Raji (cell line): ENCODE results near the gene NPAS3.

ENCODE experiments used
- POLR2A ChIP-seq: IDR thresholded peaks from 2 replicates; pipeline ENCODE4 v1.6.1; 2011; ENCODE audit warnings: low read depth, low read length, control low read depth; ENCODE audit not compliant: insufficient read depth

The NPAS3 gene

DNA sequence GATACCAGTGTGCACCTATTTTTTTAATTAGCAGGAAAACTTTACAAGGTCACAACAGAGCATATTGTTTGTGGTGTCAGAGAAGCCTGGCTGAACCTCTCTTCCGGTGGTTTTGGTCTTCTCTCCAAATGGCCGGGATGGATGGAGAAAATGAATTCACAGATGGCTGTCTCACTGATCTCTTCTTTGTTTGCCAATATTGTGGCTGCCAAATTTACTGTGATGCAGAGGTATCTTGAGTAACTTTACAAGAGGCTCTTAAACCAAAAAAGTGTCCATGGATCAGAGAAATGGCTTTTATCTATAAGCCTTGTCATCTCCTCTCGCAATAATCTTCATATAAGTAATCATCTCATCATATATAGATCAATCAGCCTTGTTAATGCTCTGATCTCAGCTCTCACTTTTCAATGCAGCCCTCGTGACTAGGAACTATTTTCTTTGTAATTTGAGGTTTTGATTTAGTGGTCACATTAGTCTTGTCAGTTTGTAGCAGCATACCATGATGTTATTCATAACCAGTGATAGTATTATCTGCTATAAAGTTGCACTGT is 704.1 kb downstream of the NPAS3 start:
- TF ChIP-seq POLR2A = no peak

- no peak for TF ChIP-seq POLR2A
Observed at GRCh38 chr14:33643426-33644181, 704.9 kb downstream of the NPAS3 start.

GRCh38 chr14:33646692-33647260 is 708.1 kb downstream of the NPAS3 start:
- no peak for TF ChIP-seq POLR2A

- no peak for TF ChIP-seq POLR2A
Observed at GRCh38 chr14:33647385-33647786, 708.7 kb downstream of the NPAS3 start.

DNA sequence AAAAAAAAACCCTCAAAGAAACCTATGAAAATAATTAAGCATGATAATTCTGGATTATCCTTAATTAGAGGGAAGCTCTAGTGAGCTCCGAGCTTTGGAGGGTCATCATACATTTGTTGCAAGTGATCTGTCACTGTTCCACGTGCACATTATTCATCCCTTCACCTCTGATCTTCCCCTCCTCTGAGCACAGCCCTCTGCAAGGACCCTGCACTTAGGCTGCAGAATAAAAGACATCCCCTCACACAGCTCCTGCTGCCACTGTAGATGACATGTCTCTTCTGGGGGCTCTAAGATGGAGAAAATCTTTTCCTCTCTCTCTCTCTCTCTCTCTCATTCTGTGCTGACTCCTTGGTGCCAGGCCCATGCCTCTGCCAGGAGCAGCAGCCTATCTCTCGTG is 711.8 kb downstream of the NPAS3 start:
- TF ChIP-seq POLR2A = no peak

- TF ChIP-seq POLR2A = no peak
Observed at GRCh38 chr14:33652566-33653307, 714.1 kb downstream of the NPAS3 start.

DNA sequence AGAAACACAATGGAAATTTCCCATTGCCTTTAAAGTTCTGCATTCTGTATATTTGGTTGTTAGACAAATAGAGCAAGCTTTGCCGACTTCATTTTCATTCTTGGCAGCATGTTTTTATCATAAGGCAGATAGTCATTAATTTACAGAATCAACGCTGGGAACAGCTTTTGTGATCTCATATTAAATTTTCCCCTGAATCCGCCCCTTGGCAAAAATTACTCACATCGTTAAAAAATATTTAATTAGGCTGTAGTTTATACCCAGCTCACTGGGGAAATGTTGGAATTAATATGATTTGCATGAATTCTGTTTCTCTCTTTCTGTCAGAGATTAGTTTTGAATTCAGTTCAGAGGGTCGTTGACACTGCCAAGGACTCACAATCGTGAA is 714.6 kb downstream of the NPAS3 start:
- no peak for TF ChIP-seq POLR2A

GRCh38 chr14:33655421-33655820 is 716.7 kb downstream of the NPAS3 start:
- no peak for TF ChIP-seq POLR2A

- no peak for TF ChIP-seq POLR2A
Observed at GRCh38 chr14:33657476-33657875, 718.8 kb downstream of the NPAS3 start.

GRCh38 chr14:33660248-33660647 is 721.6 kb downstream of the NPAS3 start:
- no peak for TF ChIP-seq POLR2A

- TF ChIP-seq POLR2A = no peak
Observed at GRCh38 chr14:33661101-33661500, 722.4 kb downstream of the NPAS3 start.

- TF ChIP-seq POLR2A = no peak
Observed at GRCh38 chr14:33668066-33668465, 729.4 kb downstream of the NPAS3 start.

DNA sequence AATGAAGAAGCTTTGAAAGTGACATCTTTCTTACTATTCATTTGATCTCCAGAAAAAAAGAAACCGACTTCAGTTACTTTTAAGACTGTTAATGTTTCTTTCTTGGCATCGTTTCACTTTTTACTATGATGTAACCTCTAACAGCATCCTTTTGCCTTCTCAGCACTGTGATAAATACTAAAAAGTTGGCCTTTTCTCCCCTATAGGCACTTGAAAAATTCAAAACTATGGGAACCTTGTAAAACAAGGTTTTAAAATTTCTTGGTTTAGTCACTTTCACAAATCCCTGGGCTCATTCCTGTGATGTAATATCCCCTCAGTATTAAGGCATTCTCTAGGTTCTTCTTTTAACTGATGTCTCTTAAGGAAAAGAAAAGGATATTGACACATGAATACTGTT is 730.4 kb downstream of the NPAS3 start:
- no peak for TF ChIP-seq POLR2A

GRCh38 chr14:33670235-33670634 is 731.6 kb downstream of the NPAS3 start:
- no peak for TF ChIP-seq POLR2A

- no peak for TF ChIP-seq POLR2A
Observed at GRCh38 chr14:33671556-33671955, 732.9 kb downstream of the NPAS3 start.

GRCh38 chr14:33674927-33675326 is 736.2 kb downstream of the NPAS3 start:
- TF ChIP-seq POLR2A = no peak
